Stimulated activated CD8-positive, alpha-beta memory T cell treated with anti-CD3 and anti-CD28 coated beads, Interleukin-15, amount 100 ng/mL, for 4 hours (primary cell): ENCODE results near the gene MCU.

ENCODE experiments used
- DNase-seq, 2 donors: peaks; one replicate each; pipeline ENCODE4 v3.0.0-alpha.2; 2020; ENCODE audit warnings: low read depth in 2 of 2

Gene MCU

GRCh38 chr10:72802763-72803505 lies 111.0 kb downstream of the MCU start:
- DNase-seq: no peak

- DNase-seq: no peak
Observed at GRCh38 chr10:72808001-72808400, 116.1 kb downstream of the MCU start.

- no peak for DNase-seq
Observed at GRCh38 chr10:72809006-72809405, 117.1 kb downstream of the MCU start.

- DNase-seq: no peak
Observed at GRCh38 chr10:72810976-72811375, 119.0 kb downstream of the MCU start.

GRCh38 chr10:72812415-72812752 lies 120.4 kb downstream of the MCU start:
- DNase-seq: no peak

- DNase-seq: no peak
Observed at GRCh38 chr10:72812753-72813430, 120.9 kb downstream of the MCU start.

- DNase-seq: no peak
Observed at GRCh38 chr10:72814099-72814790, 122.3 kb downstream of the MCU start.

- DNase-seq: no peak
Observed at GRCh38 chr10:72816565-72816964, 124.6 kb downstream of the MCU start.

GRCh38 chr10:72818076-72818475 lies 126.1 kb downstream of the MCU start:
- no peak for DNase-seq

- no peak for DNase-seq
Observed at GRCh38 chr10:72819053-72819452, 127.1 kb downstream of the MCU start.

- no peak for DNase-seq
Observed at GRCh38 chr10:72821606-72822005, 129.7 kb downstream of the MCU start.

- DNase-seq: no peak
Observed at GRCh38 chr10:72822342-72822986, 130.5 kb downstream of the MCU start.

- DNase-seq: no peak
Observed at GRCh38 chr10:72825163-72825562, 133.2 kb downstream of the MCU start.

GRCh38 chr10:72826346-72826745 lies 134.4 kb downstream of the MCU start:
- no peak for DNase-seq

- DNase-seq: no peak
Observed at GRCh38 chr10:72828294-72828693, 136.4 kb downstream of the MCU start.

GRCh38 chr10:72830625-72831024 lies 138.7 kb downstream of the MCU start:
- no peak for DNase-seq

GRCh38 chr10:72831696-72832409 lies 139.9 kb downstream of the MCU start:
- DNase-seq: no peak

GRCh38 chr10:72832701-72833100 lies 140.8 kb downstream of the MCU start:
- no peak for DNase-seq

- DNase-seq: peak in 1 of 2 donors; percentile 5
Observed at GRCh38 chr10:72834183-72834825, 142.4 kb downstream of the MCU start.

- DNase-seq: no peak
Observed at GRCh38 chr10:72840319-72840718, 148.4 kb downstream of the MCU start.

- no peak for DNase-seq
Observed at GRCh38 chr10:72841487-72841886, 149.5 kb downstream of the MCU start.
